ENCODE data around the gene CCDC192.

DNA sequence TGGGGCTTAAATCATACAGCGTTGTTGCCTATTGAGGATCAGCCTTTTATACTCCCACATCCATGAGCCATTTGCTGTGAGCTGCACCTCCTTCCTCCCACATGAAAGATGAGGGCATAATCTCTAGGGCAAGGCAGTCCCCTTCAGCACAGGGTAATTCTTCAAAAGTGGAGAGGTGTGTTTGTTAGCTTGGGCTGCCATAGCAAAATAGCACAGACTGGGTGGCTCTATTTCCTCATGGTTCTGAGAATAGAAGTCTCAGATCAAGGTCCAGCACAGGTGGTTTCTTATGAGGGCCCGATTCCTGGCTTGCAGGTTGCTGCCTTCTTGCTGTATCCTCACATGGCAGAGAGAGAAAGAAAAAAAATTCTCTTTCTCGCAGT is 258.6 kb downstream of the CCDC192 start:
- TF ChIP-seq, protein P1, sequence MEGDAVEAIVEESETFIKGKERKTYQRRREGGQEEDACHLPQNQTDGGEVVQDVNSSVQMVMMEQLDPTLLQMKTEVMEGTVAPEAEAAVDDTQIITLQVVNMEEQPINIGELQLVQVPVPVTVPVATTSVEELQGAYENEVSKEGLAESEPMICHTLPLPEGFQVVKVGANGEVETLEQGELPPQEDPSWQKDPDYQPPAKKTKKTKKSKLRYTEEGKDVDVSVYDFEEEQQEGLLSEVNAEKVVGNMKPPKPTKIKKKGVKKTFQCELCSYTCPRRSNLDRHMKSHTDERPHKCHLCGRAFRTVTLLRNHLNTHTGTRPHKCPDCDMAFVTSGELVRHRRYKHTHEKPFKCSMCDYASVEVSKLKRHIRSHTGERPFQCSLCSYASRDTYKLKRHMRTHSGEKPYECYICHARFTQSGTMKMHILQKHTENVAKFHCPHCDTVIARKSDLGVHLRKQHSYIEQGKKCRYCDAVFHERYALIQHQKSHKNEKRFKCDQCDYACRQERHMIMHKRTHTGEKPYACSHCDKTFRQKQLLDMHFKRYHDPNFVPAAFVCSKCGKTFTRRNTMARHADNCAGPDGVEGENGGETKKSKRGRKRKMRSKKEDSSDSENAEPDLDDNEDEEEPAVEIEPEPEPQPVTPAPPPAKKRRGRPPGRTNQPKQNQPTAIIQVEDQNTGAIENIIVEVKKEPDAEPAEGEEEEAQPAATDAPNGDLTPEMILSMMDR (IDR thresholded peaks at IDR 0.05 in 2 of 3, conservative IDR thresholded peaks at IDR 0.05 in 1 of 3; ENCODE audit: control insufficient read depth in 2 of 3, extremely low read depth in 1 of 3, insufficient read depth in 1 of 3, low read depth in 3 of 3, low read length in 3 of 3): no peak
- TF ChIP-seq SIN3A (IDR thresholded peaks at IDR 0.05; ENCODE audit: low read depth, low read length): no peak

Measured in GM12878 (cell line).